ENCODE measurements around the gene ASF1A. TPM values are rescaled to one million over a fixed set of nuclear protein-coding genes. Genes with fewer than 3 reads are reported as not detected.

Gene ASF1A
- total RNA-seq, 6 experiments from 2014 or later: 17.3 to 25.9 (median 21.7) TPM

DNA sequence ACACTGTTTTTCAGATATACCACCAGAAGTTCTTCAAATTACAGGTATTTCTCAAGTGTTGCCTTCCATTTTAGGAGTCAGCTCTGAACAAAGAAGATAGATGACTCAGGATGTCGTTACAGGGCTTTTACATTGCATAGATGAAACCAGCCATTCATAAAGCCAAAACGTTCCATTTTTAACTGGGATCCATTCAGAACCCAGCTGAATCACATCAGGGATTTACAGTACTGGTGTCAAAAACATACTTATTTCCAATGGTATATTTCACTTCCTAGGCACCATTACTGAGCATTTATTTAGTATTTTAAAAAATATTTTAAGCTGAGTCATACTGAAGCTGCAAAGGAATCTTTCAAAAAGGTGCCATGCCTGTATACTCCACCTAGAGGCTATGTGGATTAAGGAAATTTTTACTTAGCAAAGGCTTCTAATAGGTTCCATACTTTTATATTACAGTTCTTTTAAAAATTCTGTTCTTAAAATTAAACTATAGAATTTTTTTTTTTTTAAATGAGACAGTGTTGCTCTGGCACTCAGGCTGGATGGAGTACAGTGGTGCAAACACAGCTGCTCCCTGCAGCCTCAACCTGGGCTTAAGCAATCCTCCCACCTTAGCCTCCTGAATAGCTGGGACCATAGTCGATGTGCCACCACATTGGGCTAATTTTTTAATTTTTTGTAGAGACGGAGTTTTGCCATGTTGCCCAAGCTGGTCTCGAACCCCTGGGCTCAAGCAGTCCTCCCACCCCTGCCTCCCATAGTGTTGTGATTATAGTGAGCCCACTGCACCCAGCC lies 2.6 kb downstream of the ASF1A start:
- Mint-ChIP-seq H3K4me3 (peak overlapping the region; percentile 93), H3K27me3 (ENCODE audit: insufficient read depth) (0 out of 2 replicates have a peak, but pooled peaks cover 3% of the 10 kb centered on the region), H3K36me3 (ENCODE audit: low read depth) (peaks cover 16% of the 10 kb centered on the region), H3K4me1 (ENCODE audit: low read depth) (peaks cover 49% of the 10 kb centered on the region), H3K27ac (peak overlapping the region; percentile 90), H3K9me3 (no peaks in the 10 kb centered on the region)
- TF ChIP-seq, protein P1, sequence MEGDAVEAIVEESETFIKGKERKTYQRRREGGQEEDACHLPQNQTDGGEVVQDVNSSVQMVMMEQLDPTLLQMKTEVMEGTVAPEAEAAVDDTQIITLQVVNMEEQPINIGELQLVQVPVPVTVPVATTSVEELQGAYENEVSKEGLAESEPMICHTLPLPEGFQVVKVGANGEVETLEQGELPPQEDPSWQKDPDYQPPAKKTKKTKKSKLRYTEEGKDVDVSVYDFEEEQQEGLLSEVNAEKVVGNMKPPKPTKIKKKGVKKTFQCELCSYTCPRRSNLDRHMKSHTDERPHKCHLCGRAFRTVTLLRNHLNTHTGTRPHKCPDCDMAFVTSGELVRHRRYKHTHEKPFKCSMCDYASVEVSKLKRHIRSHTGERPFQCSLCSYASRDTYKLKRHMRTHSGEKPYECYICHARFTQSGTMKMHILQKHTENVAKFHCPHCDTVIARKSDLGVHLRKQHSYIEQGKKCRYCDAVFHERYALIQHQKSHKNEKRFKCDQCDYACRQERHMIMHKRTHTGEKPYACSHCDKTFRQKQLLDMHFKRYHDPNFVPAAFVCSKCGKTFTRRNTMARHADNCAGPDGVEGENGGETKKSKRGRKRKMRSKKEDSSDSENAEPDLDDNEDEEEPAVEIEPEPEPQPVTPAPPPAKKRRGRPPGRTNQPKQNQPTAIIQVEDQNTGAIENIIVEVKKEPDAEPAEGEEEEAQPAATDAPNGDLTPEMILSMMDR (IDR thresholded peaks at IDR 0.05): peak; percentile 75
- DNase-seq: peak; percentile 54

DNA sequence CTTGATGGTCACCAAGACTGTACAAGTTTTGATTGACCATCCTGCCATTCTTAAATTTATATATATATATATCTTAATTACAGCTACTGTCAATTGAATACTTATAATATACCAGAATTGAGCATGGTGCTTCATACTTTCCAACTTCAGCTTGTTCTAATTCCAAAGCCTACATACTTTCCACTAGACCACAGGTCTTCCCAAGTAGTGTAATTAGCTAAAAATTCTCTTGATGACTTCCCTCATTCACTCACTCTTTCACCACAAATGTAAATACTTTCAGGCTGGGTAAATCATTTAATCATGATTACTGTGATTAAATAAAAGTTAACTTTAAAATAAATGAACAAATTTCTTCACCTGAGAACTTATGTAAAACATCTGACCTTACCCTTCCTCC lies 3.4 kb downstream of the ASF1A start:
- TF ChIP-seq, protein P1 (IDR thresholded peaks at IDR 0.05): no peak
- Mint-ChIP-seq H3K4me1 (ENCODE audit: low read depth) (peaks cover 49% of the 10 kb centered on the region), H3K9me3 (no peaks in the 10 kb centered on the region), H3K27ac (peak overlapping the region; percentile 54), H3K36me3 (ENCODE audit: low read depth) (peaks cover 16% of the 10 kb centered on the region), H3K27me3 (ENCODE audit: insufficient read depth) (0 out of 2 replicates have a peak, but pooled peaks cover 3% of the 10 kb centered on the region), H3K4me3 (no peak overlapping the region)
- DNase-seq: no peak

DNA sequence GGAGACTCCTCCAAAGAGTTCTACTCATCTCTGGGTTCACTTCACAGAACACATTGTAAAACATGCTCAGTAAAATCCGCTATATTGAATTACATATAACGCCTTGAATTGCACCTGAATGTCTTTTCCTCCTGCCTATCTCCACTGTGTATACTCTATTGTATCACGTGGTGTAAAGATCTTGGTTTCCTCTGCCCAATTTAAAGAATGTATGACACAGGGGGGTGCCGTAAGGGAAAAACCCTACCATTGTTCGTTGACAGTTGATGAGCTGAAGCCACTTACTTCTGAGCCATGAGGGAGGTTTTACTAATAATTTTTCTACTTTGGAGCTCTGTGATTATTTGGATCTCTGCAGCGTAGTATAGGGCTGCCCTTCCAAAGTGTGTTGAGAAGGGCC lies 6.0 kb downstream of the ASF1A start:
- no peak for DNase-seq
- peaks cover 62% of the 10 kb centered on the region for H3K4me1 Mint-ChIP-seq (ENCODE audit: low read depth)
- peaks cover 26% of the 10 kb centered on the region for H3K36me3 Mint-ChIP-seq (ENCODE audit: low read depth)
- H3K9me3 Mint-ChIP-seq: no peaks in the 10 kb centered on the region
- no peak overlapping the region for H3K4me3 Mint-ChIP-seq
- TF ChIP-seq, protein P1 (IDR thresholded peaks at IDR 0.05): no peak
- H3K27me3 Mint-ChIP-seq (ENCODE audit: insufficient read depth): no peaks in the 10 kb centered on the region
- no peak overlapping the region for H3K27ac Mint-ChIP-seq

DNA sequence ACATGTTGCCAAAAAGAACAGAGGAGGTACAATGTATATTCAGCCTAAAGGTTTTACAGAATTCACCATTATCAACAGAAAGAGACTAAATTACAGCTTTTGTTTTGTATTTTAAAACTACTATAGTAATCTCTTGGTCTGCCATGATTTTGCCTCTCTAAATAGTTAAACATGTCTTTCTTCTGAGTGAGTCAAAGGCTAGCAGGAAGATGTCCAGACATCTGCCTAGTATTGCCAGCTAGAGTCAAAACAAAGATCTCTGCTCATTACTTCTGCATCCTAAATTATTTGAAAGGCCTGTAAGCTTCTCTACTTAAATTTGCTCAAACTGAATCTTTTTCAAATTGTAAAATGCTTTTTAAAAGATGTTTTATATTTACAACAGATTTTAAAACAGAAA lies 8.8 kb downstream of the ASF1A start:
- H3K4me1 Mint-ChIP-seq (ENCODE audit: low read depth): peaks cover 54% of the 10 kb centered on the region
- peak overlapping the region; percentile 69 for H3K27ac Mint-ChIP-seq

DNA sequence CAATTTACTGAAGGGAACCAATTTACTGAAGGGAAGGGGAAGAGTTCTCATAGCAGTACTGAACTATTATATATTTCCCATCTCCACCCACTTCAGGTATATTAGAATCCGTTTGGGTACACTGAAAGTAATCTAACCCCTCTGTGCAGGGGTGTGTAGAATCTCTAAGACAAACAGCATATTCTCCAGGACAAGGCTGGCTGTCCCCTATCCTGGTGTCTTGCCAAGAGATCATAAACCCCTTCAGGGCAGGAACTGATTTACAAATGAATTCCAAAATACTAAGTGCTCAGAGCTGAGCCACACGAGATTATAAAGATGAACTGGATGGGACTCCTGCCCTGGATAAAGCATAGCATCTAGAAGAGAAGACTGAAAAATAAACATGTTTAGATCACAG lies 9.2 kb downstream of the ASF1A start:
- TF ChIP-seq, protein P1 (IDR thresholded peaks at IDR 0.05): no peak
- Mint-ChIP-seq H3K4me3 (no peak overlapping the region; the same call in 1 of the 2 replicates), H3K27me3 (ENCODE audit: insufficient read depth) (no peaks in the 10 kb centered on the region), H3K27ac (peak overlapping the region; percentile 69), H3K9me3 (no peaks in the 10 kb centered on the region), H3K4me1 (ENCODE audit: low read depth) (peaks cover 54% of the 10 kb centered on the region), H3K36me3 (ENCODE audit: low read depth) (peaks cover 25% of the 10 kb centered on the region)
- no peak for DNase-seq

More for the DNA sequence above, 8.8 kb downstream of the ASF1A start:
- Mint-ChIP-seq H3K36me3 (ENCODE audit: low read depth) (peaks cover 28% of the 10 kb centered on the region), H3K27me3 (ENCODE audit: insufficient read depth) (no peaks in the 10 kb centered on the region), H3K4me3 (no peak overlapping the region), H3K9me3 (no peaks in the 10 kb centered on the region)
- TF ChIP-seq, protein P1 (IDR thresholded peaks at IDR 0.05): no peak
- DNase-seq: peak; percentile 18

Measured in HFFc6 (cell line).